ENCODE results near the gene SCNM1. TPM values are rescaled to one million over a fixed set of nuclear protein-coding genes. Genes with fewer than 3 reads are reported as not detected.

SCNM1 gene
- total and polyA plus RNA-seq, 9 of the 15 experiments (the other 6 are each of a cell fraction or from before 2014, with no cell fraction given) = 17.2 to 204 (median 63.0) TPM

- TF ChIP-seq, protein P1, sequence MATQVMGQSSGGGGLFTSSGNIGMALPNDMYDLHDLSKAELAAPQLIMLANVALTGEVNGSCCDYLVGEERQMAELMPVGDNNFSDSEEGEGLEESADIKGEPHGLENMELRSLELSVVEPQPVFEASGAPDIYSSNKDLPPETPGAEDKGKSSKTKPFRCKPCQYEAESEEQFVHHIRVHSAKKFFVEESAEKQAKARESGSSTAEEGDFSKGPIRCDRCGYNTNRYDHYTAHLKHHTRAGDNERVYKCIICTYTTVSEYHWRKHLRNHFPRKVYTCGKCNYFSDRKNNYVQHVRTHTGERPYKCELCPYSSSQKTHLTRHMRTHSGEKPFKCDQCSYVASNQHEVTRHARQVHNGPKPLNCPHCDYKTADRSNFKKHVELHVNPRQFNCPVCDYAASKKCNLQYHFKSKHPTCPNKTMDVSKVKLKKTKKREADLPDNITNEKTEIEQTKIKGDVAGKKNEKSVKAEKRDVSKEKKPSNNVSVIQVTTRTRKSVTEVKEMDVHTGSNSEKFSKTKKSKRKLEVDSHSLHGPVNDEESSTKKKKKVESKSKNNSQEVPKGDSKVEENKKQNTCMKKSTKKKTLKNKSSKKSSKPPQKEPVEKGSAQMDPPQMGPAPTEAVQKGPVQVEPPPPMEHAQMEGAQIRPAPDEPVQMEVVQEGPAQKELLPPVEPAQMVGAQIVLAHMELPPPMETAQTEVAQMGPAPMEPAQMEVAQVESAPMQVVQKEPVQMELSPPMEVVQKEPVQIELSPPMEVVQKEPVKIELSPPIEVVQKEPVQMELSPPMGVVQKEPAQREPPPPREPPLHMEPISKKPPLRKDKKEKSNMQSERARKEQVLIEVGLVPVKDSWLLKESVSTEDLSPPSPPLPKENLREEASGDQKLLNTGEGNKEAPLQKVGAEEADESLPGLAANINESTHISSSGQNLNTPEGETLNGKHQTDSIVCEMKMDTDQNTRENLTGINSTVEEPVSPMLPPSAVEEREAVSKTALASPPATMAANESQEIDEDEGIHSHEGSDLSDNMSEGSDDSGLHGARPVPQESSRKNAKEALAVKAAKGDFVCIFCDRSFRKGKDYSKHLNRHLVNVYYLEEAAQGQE (IDR thresholded peaks at IDR 0.05; ENCODE audit: borderline replicate concordance) = no peak
- TF ChIP-seq, protein P1 (CRISPR knock-in tag; IDR thresholded peaks at IDR 0.05; ENCODE audit: low read depth) = no peak
- TF ChIP-seq, protein P2, sequence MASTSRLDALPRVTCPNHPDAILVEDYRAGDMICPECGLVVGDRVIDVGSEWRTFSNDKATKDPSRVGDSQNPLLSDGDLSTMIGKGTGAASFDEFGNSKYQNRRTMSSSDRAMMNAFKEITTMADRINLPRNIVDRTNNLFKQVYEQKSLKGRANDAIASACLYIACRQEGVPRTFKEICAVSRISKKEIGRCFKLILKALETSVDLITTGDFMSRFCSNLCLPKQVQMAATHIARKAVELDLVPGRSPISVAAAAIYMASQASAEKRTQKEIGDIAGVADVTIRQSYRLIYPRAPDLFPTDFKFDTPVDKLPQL (IDR thresholded peaks at IDR 0.05; ENCODE audit: extremely low read depth, insufficient read length) = no peak
- TF ChIP-seq FOXA1 (IDR thresholded peaks at IDR 0.05; ENCODE audit: borderline replicate concordance) (no peak), ZFP91 (CRISPR knock-in tag; IDR thresholded peaks at IDR 0.05) (no peak), ZNF133 (CRISPR knock-in tag; IDR thresholded peaks at IDR 0.05) (no peak), SMAD4 (CRISPR knock-in tag; conservative IDR thresholded peaks at IDR 0.05) (no peak), NUFIP1 (IDR thresholded peaks at IDR 0.05; ENCODE audit: partially characterized antibody) (no peak), RHOXF2B (CRISPR knock-in tag; conservative IDR thresholded peaks at IDR 0.05) (no peak)
- TF ChIP-seq, protein P3, sequence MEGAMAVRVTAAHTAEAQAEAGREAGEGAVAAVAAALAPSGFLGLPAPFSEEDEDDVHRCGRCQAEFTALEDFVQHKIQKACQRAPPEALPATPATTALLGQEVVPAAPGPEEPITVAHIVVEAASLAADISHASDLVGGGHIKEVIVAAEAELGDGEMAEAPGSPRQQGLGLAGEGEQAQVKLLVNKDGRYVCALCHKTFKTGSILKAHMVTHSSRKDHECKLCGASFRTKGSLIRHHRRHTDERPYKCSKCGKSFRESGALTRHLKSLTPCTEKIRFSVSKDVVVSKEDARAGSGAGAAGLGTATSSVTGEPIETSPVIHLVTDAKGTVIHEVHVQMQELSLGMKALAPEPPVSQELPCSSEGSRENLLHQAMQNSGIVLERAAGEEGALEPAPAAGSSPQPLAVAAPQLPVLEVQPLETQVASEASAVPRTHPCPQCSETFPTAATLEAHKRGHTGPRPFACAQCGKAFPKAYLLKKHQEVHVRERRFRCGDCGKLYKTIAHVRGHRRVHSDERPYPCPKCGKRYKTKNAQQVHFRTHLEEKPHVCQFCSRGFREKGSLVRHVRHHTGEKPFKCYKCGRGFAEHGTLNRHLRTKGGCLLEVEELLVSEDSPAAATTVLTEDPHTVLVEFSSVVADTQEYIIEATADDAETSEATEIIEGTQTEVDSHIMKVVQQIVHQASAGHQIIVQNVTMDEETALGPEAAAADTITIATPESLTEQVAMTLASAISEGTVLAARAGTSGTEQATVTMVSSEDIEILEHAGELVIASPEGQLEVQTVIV (CRISPR knock-in tag; IDR thresholded peaks at IDR 0.05; ENCODE audit: borderline replicate concordance) = no peak
These were observed 635 bp upstream of the SCNM1 start (continued) for GRCh38 chr1:151165281-151165737.
